Measurements from ENCODE around the gene ADAM12. TPM values are rescaled to one million over a fixed set of nuclear protein-coding genes. Genes with fewer than 3 reads are reported as not detected.

Gene ADAM12
- total and polyA plus RNA-seq, 2 experiments from 2014 or later, result 0.13 to 0.87 TPM

DNA sequence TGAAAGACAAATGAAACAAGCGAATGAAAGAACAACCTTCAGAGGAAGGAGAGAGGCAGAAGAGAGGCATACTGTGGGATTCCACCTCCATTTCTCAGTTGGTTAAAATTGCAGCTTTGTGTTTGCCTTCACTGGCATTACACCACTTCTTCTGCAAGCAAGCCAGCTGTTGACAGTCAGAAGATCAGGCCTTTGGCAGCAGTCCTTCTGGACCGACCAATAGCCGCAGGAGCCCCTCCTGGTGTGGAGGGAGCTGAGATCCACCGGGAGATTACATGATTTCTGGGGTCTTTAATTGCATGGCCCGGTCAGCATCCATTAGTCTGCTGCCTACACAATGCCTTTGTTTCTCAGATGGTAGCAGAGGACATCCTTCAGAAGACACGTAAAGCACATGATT, 206.7 kb downstream of the ADAM12 start (continued):
- TF ChIP-seq, protein P1, sequence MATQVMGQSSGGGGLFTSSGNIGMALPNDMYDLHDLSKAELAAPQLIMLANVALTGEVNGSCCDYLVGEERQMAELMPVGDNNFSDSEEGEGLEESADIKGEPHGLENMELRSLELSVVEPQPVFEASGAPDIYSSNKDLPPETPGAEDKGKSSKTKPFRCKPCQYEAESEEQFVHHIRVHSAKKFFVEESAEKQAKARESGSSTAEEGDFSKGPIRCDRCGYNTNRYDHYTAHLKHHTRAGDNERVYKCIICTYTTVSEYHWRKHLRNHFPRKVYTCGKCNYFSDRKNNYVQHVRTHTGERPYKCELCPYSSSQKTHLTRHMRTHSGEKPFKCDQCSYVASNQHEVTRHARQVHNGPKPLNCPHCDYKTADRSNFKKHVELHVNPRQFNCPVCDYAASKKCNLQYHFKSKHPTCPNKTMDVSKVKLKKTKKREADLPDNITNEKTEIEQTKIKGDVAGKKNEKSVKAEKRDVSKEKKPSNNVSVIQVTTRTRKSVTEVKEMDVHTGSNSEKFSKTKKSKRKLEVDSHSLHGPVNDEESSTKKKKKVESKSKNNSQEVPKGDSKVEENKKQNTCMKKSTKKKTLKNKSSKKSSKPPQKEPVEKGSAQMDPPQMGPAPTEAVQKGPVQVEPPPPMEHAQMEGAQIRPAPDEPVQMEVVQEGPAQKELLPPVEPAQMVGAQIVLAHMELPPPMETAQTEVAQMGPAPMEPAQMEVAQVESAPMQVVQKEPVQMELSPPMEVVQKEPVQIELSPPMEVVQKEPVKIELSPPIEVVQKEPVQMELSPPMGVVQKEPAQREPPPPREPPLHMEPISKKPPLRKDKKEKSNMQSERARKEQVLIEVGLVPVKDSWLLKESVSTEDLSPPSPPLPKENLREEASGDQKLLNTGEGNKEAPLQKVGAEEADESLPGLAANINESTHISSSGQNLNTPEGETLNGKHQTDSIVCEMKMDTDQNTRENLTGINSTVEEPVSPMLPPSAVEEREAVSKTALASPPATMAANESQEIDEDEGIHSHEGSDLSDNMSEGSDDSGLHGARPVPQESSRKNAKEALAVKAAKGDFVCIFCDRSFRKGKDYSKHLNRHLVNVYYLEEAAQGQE (IDR thresholded peaks at IDR 0.05; ENCODE audit: unreplicated experiment), result no peak
- TF ChIP-seq ZNF114 (CRISPR knock-in tag; IDR thresholded peaks at IDR 0.05), result no peak

DNA sequence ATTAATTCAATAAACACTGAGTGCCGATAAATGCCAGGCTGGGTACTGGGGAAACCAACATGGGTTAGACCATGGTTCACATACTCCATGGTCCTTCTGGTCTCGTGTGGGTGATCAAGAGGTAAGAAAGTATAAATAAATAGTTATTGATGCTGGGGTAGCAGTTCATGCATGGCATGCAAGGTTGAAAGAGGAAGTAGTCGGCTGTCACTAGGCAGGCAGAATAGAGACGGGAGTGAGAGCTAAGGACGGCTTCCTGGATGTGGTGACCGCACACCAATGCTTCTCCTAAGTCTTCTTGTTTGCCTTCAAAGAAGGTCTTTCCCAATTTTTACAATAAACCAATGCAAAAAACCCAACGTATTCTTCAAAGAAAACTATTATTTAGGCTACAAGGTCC, 208.6 kb downstream of the ADAM12 start:
- Histone ChIP-seq H3K79me2 (replicated peaks; ENCODE audit: insufficient read depth) (no peaks in the 10 kb centered on the region), H3K4me3 (no peak overlapping the region), H3F3A (replicated peaks; ENCODE audit: low read depth) (no peaks in the 10 kb centered on the region), H2AFZ (no peak overlapping the region), H3K27me3 (ENCODE audit: insufficient read depth) (no peaks in the 10 kb centered on the region), H4K20me1 (replicated peaks; ENCODE audit: insufficient read depth) (no peaks in the 10 kb centered on the region), H3K36me3 (ENCODE audit: insufficient read depth) (no peaks in the 10 kb centered on the region), H3K27ac (ENCODE audit: low read depth) (no peak overlapping the region), H3K9me2 (ENCODE audit: insufficient read depth) (no peaks in the 10 kb centered on the region), H3K4me1 (ENCODE audit: insufficient read depth) (peaks cover 32% of the 10 kb centered on the region), H3K4me2 (no peak overlapping the region)
- Mint-ChIP-seq H3K27ac (no peak overlapping the region), H3K4me1 (peaks cover 38% of the 10 kb centered on the region), H3K4me3 (no peak overlapping the region), H3K36me3 (ENCODE audit: low read depth) (no peaks in the 10 kb centered on the region), H3K27me3 (ENCODE audit: insufficient read depth, low read depth, poor library complexity) (peaks cover 8% of the 10 kb centered on the region), H3K9me3 (no peaks in the 10 kb centered on the region)
- DNase-seq (ENCODE audit: low spot score) (no peak), ATAC-seq (no peak)
- no peak for TF ChIP-seq CREB1 (CRISPR knock-in tag; IDR thresholded peaks at IDR 0.05; ENCODE audit: low read depth)
- no peak for TF ChIP-seq STAT1 (IDR thresholded peaks at IDR 0.05; ENCODE audit: unreplicated experiment)
- TF ChIP-seq, protein P1 (IDR thresholded peaks at IDR 0.05; ENCODE audit: unreplicated experiment), result no peak
- no peak for TF ChIP-seq JUNB (IDR thresholded peaks at IDR 0.05; ENCODE audit: unreplicated experiment)
- TF ChIP-seq, protein P2, sequence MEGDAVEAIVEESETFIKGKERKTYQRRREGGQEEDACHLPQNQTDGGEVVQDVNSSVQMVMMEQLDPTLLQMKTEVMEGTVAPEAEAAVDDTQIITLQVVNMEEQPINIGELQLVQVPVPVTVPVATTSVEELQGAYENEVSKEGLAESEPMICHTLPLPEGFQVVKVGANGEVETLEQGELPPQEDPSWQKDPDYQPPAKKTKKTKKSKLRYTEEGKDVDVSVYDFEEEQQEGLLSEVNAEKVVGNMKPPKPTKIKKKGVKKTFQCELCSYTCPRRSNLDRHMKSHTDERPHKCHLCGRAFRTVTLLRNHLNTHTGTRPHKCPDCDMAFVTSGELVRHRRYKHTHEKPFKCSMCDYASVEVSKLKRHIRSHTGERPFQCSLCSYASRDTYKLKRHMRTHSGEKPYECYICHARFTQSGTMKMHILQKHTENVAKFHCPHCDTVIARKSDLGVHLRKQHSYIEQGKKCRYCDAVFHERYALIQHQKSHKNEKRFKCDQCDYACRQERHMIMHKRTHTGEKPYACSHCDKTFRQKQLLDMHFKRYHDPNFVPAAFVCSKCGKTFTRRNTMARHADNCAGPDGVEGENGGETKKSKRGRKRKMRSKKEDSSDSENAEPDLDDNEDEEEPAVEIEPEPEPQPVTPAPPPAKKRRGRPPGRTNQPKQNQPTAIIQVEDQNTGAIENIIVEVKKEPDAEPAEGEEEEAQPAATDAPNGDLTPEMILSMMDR (conservative IDR thresholded peaks at IDR 0.05; ENCODE audit: low read depth in 2 of 2), result no peak
- no peak for TF ChIP-seq EZH2 (IDR thresholded peaks at IDR 0.05; ENCODE audit: low read depth, unreplicated experiment)
- TF ChIP-seq, protein P3, sequence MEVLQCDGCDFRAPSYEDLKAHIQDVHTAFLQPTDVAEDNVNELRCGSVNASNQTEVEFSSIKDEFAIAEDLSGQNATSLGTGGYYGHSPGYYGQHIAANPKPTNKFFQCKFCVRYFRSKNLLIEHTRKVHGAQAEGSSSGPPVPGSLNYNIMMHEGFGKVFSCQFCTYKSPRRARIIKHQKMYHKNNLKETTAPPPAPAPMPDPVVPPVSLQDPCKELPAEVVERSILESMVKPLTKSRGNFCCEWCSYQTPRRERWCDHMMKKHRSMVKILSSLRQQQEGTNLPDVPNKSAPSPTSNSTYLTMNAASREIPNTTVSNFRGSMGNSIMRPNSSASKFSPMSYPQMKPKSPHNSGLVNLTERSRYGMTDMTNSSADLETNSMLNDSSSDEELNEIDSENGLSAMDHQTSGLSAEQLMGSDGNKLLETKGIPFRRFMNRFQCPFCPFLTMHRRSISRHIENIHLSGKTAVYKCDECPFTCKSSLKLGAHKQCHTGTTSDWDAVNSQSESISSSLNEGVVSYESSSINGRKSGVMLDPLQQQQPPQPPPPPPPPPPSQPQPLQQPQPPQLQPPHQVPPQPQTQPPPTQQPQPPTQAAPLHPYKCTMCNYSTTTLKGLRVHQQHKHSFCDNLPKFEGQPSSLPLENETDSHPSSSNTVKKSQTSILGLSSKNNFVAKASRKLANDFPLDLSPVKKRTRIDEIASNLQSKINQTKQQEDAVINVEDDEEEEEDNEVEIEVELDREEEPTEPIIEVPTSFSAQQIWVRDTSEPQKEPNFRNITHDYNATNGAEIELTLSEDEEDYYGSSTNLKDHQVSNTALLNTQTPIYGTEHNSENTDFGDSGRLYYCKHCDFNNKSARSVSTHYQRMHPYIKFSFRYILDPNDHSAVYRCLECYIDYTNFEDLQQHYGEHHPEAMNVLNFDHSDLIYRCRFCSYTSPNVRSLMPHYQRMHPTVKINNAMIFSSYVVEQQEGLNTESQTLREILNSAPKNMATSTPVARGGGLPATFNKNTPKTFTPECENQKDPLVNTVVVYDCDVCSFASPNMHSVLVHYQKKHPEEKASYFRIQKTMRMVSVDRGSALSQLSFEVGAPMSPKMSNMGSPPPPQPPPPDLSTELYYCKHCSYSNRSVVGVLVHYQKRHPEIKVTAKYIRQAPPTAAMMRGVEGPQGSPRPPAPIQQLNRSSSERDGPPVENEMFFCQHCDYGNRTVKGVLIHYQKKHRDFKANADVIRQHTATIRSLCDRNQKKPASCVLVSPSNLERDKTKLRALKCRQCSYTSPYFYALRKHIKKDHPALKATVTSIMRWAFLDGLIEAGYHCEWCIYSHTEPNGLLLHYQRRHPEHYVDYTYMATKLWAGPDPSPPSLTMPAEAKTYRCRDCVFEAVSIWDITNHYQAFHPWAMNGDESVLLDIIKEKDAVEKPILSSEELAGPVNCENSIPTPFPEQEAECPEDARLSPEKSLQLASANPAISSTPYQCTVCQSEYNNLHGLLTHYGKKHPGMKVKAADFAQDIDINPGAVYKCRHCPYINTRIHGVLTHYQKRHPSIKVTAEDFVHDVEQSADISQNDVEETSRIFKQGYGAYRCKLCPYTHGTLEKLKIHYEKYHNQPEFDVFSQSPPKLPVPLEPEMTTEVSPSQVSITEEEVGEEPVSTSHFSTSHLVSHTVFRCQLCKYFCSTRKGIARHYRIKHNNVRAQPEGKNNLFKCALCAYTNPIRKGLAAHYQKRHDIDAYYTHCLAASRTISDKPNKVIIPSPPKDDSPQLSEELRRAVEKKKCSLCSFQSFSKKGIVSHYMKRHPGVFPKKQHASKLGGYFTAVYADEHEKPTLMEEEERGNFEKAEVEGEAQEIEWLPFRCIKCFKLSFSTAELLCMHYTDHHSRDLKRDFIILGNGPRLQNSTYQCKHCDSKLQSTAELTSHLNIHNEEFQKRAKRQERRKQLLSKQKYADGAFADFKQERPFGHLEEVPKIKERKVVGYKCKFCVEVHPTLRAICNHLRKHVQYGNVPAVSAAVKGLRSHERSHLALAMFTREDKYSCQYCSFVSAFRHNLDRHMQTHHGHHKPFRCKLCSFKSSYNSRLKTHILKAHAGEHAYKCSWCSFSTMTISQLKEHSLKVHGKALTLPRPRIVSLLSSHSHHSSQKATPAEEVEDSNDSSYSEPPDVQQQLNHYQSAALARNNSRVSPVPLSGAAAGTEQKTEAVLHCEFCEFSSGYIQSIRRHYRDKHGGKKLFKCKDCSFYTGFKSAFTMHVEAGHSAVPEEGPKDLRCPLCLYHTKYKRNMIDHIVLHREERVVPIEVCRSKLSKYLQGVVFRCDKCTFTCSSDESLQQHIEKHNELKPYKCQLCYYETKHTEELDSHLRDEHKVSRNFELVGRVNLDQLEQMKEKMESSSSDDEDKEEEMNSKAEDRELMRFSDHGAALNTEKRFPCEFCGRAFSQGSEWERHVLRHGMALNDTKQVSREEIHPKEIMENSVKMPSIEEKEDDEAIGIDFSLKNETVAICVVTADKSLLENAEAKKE (CRISPR knock-in tag; IDR thresholded peaks at IDR 0.05), result no peak
- TF ChIP-seq POLR2AphosphoS5 (IDR thresholded peaks at IDR 0.05; ENCODE audit: low read depth), result no peak
- TF ChIP-seq NANOG (IDR thresholded peaks at IDR 0.05; ENCODE audit: borderline replicate concordance), result no peak
- no peak for TF ChIP-seq ZNF331 (CRISPR knock-in tag; IDR thresholded peaks at IDR 0.05; ENCODE audit: low read depth)
